SK-N-SH treated with all-trans-retinoic acid at 6 μM for 48 hours (cell line): ENCODE results near the gene OCA2.

Experiments used
- ATAC-seq: fragments of 200-7000 bp; cut with Tn5 transposase; 3 replicates; pipeline ENCODE4 v1.9.1; 2020; ENCODE audit warnings: mild to moderate bottlenecking, moderate library complexity
- ARNTL ChIP-seq: fragments of 450-650 bp; formaldehyde crosslinking; IDR thresholded peaks from 2 replicates; pipeline ENCODE4 v1.5.0; 2020; ENCODE audit warnings: low read depth, mild to moderate bottlenecking, moderate library complexity, borderline replicate concordance
- BACH2 ChIP-seq: fragments of 250-450 bp; sonication (Bioruptor Pico); IDR thresholded peaks from 2 replicates; pipeline ENCODE4 v1.9.0; 2021; ENCODE audit warnings: mild to moderate bottlenecking, borderline replicate concordance
- CREB5 ChIP-seq: fragments of 250-450 bp; sonication (Bioruptor Pico); IDR thresholded peaks from 2 replicates; pipeline ENCODE4 v1.5.1; 2020; ENCODE audit warnings: low read depth, mild to moderate bottlenecking, moderate library complexity
- CSDC2 ChIP-seq: fragments of 250-450 bp; sonication (Bioruptor Pico); IDR thresholded peaks from 2 replicates; pipeline ENCODE4 v1.5.0; 2020; ENCODE audit warnings: mild to moderate bottlenecking, moderate library complexity
- ESRRG ChIP-seq: fragments of 250-450 bp; sonication (Bioruptor Pico); IDR thresholded peaks from 2 replicates; pipeline ENCODE4 v1.6.1; 2021; ENCODE audit warnings: mild to moderate bottlenecking
- GLIS3 ChIP-seq: fragments of 250-450 bp; sonication (Bioruptor Pico); IDR thresholded peaks from 2 replicates; pipeline ENCODE4 v1.5.0; 2020; ENCODE audit warnings: mild to moderate bottlenecking, moderate library complexity
- ISL1 ChIP-seq: fragments of 250-450 bp; sonication (Bioruptor Pico); IDR thresholded peaks from 2 replicates; pipeline ENCODE4 v2.1.2; 2022; ENCODE audit warnings: mild to moderate bottlenecking, moderate library complexity
- OSR1 ChIP-seq: fragments of 250-450 bp; sonication (Bioruptor Pico); IDR thresholded peaks from 2 replicates; pipeline ENCODE4 v1.8.0; 2022; ENCODE audit warnings: moderate library complexity, mild to moderate bottlenecking, inconsistent platforms
- PATZ1 ChIP-seq: fragments of 250-450 bp; sonication (Bioruptor Pico); IDR thresholded peaks from 2 replicates; pipeline ENCODE4 v1.8.0; 2020; ENCODE audit warnings: mild to moderate bottlenecking, moderate library complexity, borderline replicate concordance
- POU6F1 ChIP-seq: fragments of 250-450 bp; sonication (Bioruptor Pico); IDR thresholded peaks from 2 replicates; pipeline ENCODE4 v1.8.0; 2021; ENCODE audit warnings: low read depth, mild to moderate bottlenecking, moderate library complexity, borderline replicate concordance
- PPARA ChIP-seq: fragments of 250-450 bp; sonication (Bioruptor Pico); IDR thresholded peaks from 2 replicates; pipeline ENCODE4 v1.5.0; 2020; ENCODE audit warnings: mild to moderate bottlenecking, borderline replicate concordance
- RARB ChIP-seq: fragments of 250-450 bp; sonication (Bioruptor Pico); IDR thresholded peaks from 2 replicates; pipeline ENCODE4 v1.8.0; 2021; ENCODE audit warnings: mild to moderate bottlenecking, moderate library complexity
- SNAI2 ChIP-seq: fragments of 250-450 bp; sonication (Bioruptor Pico); IDR thresholded peaks from 2 replicates; pipeline ENCODE4 v1.5.0; 2020; ENCODE audit warnings: mild to moderate bottlenecking, moderate library complexity
- TCF4 ChIP-seq: fragments of 250-450 bp; sonication (Bioruptor Pico); IDR thresholded peaks from 2 replicates; pipeline ENCODE4 v1.8.0; 2021; ENCODE audit warnings: mild to moderate bottlenecking, moderate library complexity, borderline replicate concordance
- TOX ChIP-seq: fragments of 250-450 bp; sonication (Bioruptor Pico); IDR thresholded peaks from 2 replicates; pipeline ENCODE4 v1.8.0; 2021; ENCODE audit warnings: mild to moderate bottlenecking, moderate library complexity, borderline replicate concordance
- TSHZ2 ChIP-seq: fragments of 250-450 bp; sonication (Bioruptor Pico); IDR thresholded peaks from 2 replicates; pipeline ENCODE4 v1.5.0; 2020; ENCODE audit warnings: mild to moderate bottlenecking, moderate library complexity
- ZFP3 ChIP-seq: fragments of 250-450 bp; sonication (Bioruptor Pico); IDR thresholded peaks from 2 replicates; pipeline ENCODE4 v1.5.0; 2020; ENCODE audit warnings: mild to moderate bottlenecking, moderate library complexity
- ZNF565 ChIP-seq: fragments of 450-650 bp; formaldehyde crosslinking; conservative IDR thresholded peaks from 2 replicates; pipeline ENCODE4 v1.5.0; 2020; ENCODE audit warnings: low read depth, mild to moderate bottlenecking, moderate library complexity
- ZNF70 ChIP-seq: fragments of 450-650 bp; formaldehyde crosslinking; IDR thresholded peaks from 2 replicates; pipeline ENCODE4 v1.5.0; 2020; ENCODE audit warnings: mild to moderate bottlenecking, moderate library complexity

Gene OCA2

GRCh38 chr15:28023933-28024888, 74.9 kb downstream of the OCA2 start:
- TF ChIP-seq ARNTL (CRISPR knock-in tag) (no peak), CSDC2 (CRISPR knock-in tag) (no peak), CREB5 (CRISPR knock-in tag) (no peak), TOX (CRISPR knock-in tag) (no peak)
- no peak for ATAC-seq

GRCh38 chr15:28023422-28023821, 75.7 kb downstream of the OCA2 start:
- TF ChIP-seq ARNTL (CRISPR knock-in tag) (no peak), SNAI2 (CRISPR knock-in tag) (no peak), ZFP3 (CRISPR knock-in tag) (no peak)
- TF ChIP-seq, all 23 proteins: peak for 0
- ATAC-seq = no peak

- ATAC-seq = no peak
- TF ChIP-seq RARB (CRISPR knock-in tag) (no peak), PPARA (CRISPR knock-in tag) (no peak), OSR1 (CRISPR knock-in tag) (no peak), CSDC2 (CRISPR knock-in tag) (no peak), ZNF70 (CRISPR knock-in tag) (no peak), GLIS3 (CRISPR knock-in tag) (no peak), BACH2 (CRISPR knock-in tag) (no peak), ESRRG (CRISPR knock-in tag) (no peak)
Observed at GRCh38 chr15:28022961-28023360, 76.2 kb downstream of the OCA2 start.

GRCh38 chr15:28022181-28022580, 76.9 kb downstream of the OCA2 start:
- no peak for TF ChIP-seq TCF4 (CRISPR knock-in tag)
- no peak for TF ChIP-seq TOX (CRISPR knock-in tag)
- no peak for TF ChIP-seq ISL1 (CRISPR knock-in tag)
- no peak for TF ChIP-seq PATZ1 (CRISPR knock-in tag)
- no peak for TF ChIP-seq GLIS3 (CRISPR knock-in tag)
- no peak for TF ChIP-seq SNAI2 (CRISPR knock-in tag)
- no peak for TF ChIP-seq ZNF70 (CRISPR knock-in tag)
- TF ChIP-seq OSR1 (CRISPR knock-in tag) = no peak
- no peak for TF ChIP-seq ARNTL (CRISPR knock-in tag)
- TF ChIP-seq POU6F1 (CRISPR knock-in tag) = no peak
- TF ChIP-seq ZNF565 (CRISPR knock-in tag) = no peak
- TF ChIP-seq TSHZ2 (CRISPR knock-in tag) = no peak
- TF ChIP-seq BACH2 (CRISPR knock-in tag) = no peak
- no peak for ATAC-seq
